ENCODE data around the gene CORO1C.

- TF ChIP-seq CTCF (IDR thresholded peaks at IDR 0.05; ENCODE audit: insufficient read depth, low read depth, low read length) (no peak), EZH2 (IDR thresholded peaks at IDR 0.05; ENCODE audit: insufficient read depth, low read length) (no peak)
These were observed 123.2 kb downstream of the CORO1C start for GRCh38 chr12:108607981-108608600.

All from astrocyte (in vitro differentiated cells and primary cell).